Measurements from ENCODE around the gene SLC1A7. TPM values are rescaled to one million over a fixed set of nuclear protein-coding genes. Genes with fewer than 3 reads are reported as not detected.

The SLC1A7 gene
- total and polyA plus RNA-seq, 2 experiments from 2014 or later: not detected

DNA sequence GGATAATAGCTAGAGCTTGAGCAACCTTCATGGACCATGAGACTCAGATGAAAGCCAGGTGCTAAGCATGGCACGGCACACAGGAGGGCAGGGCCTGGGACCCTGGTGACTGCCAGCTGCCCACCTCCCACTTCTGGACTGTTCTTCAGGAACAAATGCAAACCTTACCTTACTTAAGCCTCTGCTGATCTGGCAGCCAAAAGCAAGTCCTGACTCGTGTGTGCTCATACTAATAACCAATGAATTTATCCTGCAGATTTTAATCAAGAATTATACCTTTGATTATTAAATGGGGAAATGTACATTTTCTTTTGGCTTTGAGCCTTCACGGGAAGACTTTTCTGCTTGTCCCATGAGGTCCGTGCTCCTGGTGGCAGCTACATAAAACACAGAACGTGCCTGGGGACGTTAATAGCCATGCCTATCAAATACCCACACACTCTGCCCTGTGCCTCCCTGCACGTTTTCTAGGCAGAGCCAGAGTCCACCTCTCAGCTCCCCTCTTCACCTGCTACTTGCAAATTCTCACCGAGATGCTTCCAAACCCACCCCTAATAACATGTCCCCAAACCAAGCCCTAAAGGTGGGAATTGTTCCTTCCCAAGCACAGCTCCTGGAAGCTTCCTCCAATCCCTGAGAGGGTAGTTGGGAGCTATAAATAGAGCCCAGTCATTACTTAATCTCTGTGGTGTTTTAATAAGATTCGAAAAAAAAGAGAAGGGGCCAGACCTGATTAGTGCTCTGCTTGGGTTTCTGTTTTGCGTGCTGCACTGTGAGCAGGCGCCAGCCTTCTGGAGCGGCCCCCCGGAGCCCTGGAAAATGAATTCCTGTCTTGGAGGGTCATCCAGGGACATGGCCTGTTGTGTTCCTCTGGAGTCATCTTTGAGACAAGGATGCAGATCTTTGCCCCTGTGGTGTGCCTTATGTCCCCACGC is 33.5 kb downstream of the SLC1A7 start:
- Mint-ChIP-seq H3K36me3 (ENCODE audit: low read depth) (no peaks in the 10 kb centered on the region; the same call in 2 of the 3 replicates), H3K27me3 (ENCODE audit: insufficient read depth, low read depth, poor library complexity) (peaks cover 9% of the 10 kb centered on the region), H3K9me3 (0 out of 3 replicates have a peak, but pooled peaks cover 5% of the 10 kb centered on the region), H3K27ac (no peak overlapping the region), H3K4me3 (no peak overlapping the region), H3K4me1 (peaks cover 18% of the 10 kb centered on the region)
- Histone ChIP-seq H3K4me1 (ENCODE audit: insufficient read depth) (peaks cover 9% of the 10 kb centered on the region), H2AFZ (no peak overlapping the region), H3K27ac (ENCODE audit: low read depth) (no peak overlapping the region), H3F3A (replicated peaks; ENCODE audit: low read depth) (no peaks in the 10 kb centered on the region), H3K36me3 (ENCODE audit: insufficient read depth) (no peaks in the 10 kb centered on the region), H3K27me3 (ENCODE audit: insufficient read depth) (no peaks in the 10 kb centered on the region), H4K20me1 (replicated peaks; ENCODE audit: insufficient read depth) (no peaks in the 10 kb centered on the region), H3K4me3 (no peak overlapping the region), H3K4me2 (0 out of 2 replicates have a peak overlapping the region, but pooled peaks have one; percentile 23), H3K9me2 (ENCODE audit: insufficient read depth) (no peaks in the 10 kb centered on the region), H3K79me2 (replicated peaks; ENCODE audit: insufficient read depth) (no peaks in the 10 kb centered on the region)
- ATAC-seq (no peak), DNase-seq (ENCODE audit: low spot score) (no peak)
- no peak for TF ChIP-seq CREB1 (CRISPR knock-in tag; IDR thresholded peaks at IDR 0.05; ENCODE audit: low read depth)
- TF ChIP-seq, protein P1, sequence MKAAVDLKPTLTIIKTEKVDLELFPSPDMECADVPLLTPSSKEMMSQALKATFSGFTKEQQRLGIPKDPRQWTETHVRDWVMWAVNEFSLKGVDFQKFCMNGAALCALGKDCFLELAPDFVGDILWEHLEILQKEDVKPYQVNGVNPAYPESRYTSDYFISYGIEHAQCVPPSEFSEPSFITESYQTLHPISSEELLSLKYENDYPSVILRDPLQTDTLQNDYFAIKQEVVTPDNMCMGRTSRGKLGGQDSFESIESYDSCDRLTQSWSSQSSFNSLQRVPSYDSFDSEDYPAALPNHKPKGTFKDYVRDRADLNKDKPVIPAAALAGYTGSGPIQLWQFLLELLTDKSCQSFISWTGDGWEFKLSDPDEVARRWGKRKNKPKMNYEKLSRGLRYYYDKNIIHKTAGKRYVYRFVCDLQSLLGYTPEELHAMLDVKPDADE (IDR thresholded peaks at IDR 0.05): no peak
- no peak for TF ChIP-seq STAT1 (IDR thresholded peaks at IDR 0.05; ENCODE audit: unreplicated experiment)
- no peak for TF ChIP-seq ZNF114 (CRISPR knock-in tag; IDR thresholded peaks at IDR 0.05)
- TF ChIP-seq JUNB (IDR thresholded peaks at IDR 0.05; ENCODE audit: unreplicated experiment): no peak
- TF ChIP-seq, protein P2, sequence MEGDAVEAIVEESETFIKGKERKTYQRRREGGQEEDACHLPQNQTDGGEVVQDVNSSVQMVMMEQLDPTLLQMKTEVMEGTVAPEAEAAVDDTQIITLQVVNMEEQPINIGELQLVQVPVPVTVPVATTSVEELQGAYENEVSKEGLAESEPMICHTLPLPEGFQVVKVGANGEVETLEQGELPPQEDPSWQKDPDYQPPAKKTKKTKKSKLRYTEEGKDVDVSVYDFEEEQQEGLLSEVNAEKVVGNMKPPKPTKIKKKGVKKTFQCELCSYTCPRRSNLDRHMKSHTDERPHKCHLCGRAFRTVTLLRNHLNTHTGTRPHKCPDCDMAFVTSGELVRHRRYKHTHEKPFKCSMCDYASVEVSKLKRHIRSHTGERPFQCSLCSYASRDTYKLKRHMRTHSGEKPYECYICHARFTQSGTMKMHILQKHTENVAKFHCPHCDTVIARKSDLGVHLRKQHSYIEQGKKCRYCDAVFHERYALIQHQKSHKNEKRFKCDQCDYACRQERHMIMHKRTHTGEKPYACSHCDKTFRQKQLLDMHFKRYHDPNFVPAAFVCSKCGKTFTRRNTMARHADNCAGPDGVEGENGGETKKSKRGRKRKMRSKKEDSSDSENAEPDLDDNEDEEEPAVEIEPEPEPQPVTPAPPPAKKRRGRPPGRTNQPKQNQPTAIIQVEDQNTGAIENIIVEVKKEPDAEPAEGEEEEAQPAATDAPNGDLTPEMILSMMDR (conservative IDR thresholded peaks at IDR 0.05; ENCODE audit: low read depth in 2 of 2): no peak
- no peak for TF ChIP-seq EZH2phosphoT487 (IDR thresholded peaks at IDR 0.05; ENCODE audit: unreplicated experiment)
- TF ChIP-seq NANOG (IDR thresholded peaks at IDR 0.05; ENCODE audit: borderline replicate concordance): no peak
- no peak for TF ChIP-seq ZNF331 (CRISPR knock-in tag; IDR thresholded peaks at IDR 0.05; ENCODE audit: low read depth)

DNA sequence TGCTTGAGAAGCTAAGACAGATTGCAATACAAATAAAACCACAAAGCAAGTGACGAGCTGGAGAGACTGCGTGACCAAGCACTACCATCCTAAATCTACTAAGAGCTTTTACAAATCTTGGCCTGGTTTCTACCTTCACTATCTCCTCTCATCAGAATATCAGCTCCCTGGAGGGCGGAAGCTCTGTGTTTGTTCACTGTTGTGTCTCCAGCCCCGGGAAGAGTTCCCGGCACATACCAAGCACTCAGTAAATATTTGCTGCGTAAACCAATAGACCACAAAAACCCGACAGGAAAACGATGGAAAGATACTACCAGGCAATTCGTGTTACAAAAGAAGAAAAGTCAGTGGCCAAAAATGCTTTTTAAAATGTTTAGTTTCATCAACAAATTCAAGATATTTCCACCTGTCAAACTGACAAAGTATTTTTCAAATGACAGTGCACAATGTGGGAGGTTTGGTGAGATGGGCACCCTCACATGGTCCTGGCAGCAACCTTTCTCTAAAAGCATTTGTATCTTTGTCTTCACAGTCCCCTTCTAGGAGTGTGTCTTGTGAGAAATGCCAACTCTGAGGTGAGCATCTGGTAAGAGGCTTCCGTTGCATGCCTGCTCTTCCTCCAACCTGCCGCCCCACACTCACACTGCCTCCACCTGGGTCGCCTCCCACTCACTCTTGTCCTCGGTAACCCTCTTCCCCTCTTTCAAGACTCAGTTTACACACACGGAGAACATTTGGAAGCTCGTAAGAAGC is 34.7 kb downstream of the SLC1A7 start:
- no peaks in the 10 kb centered on the region for H3F3A ChIP-seq (replicated peaks; ENCODE audit: low read depth)
- ATAC-seq: no peak; the same call in 2 of the 3 replicates
- Mint-ChIP-seq H3K27me3 (ENCODE audit: insufficient read depth, low read depth, poor library complexity) (peaks cover 10% of the 10 kb centered on the region), H3K4me3 (no peak overlapping the region), H3K4me1 (peaks cover 18% of the 10 kb centered on the region), H3K36me3 (ENCODE audit: low read depth) (no peaks in the 10 kb centered on the region; the same call in 2 of the 3 replicates), H3K9me3 (0 out of 3 replicates have a peak, but pooled peaks cover 5% of the 10 kb centered on the region), H3K27ac (no peak overlapping the region)
- DNase-seq (ENCODE audit: low spot score): no peak
- peak overlapping the region; percentile 6; the same call in 1 of the 2 replicates for H3K27ac ChIP-seq (ENCODE audit: low read depth)
- peaks cover 9% of the 10 kb centered on the region for H3K4me1 ChIP-seq (ENCODE audit: insufficient read depth)
- H3K27me3 ChIP-seq (ENCODE audit: insufficient read depth): no peaks in the 10 kb centered on the region
- H3K4me2 ChIP-seq: 0 out of 2 replicates have a peak overlapping the region, but pooled peaks have one; percentile 23
- peak overlapping the region; percentile 84; the same call in 1 of the 2 replicates for H2AFZ ChIP-seq
- no peaks in the 10 kb centered on the region for H3K9me2 ChIP-seq (ENCODE audit: insufficient read depth)
- H3K79me2 ChIP-seq (replicated peaks; ENCODE audit: insufficient read depth): no peaks in the 10 kb centered on the region
- no peak overlapping the region for H3K4me3 ChIP-seq
- H3K36me3 ChIP-seq (ENCODE audit: insufficient read depth): no peaks in the 10 kb centered on the region
- H4K20me1 ChIP-seq (replicated peaks; ENCODE audit: insufficient read depth): no peaks in the 10 kb centered on the region
- TF ChIP-seq ZNF114 (CRISPR knock-in tag; IDR thresholded peaks at IDR 0.05): no peak
- TF ChIP-seq, protein P3, sequence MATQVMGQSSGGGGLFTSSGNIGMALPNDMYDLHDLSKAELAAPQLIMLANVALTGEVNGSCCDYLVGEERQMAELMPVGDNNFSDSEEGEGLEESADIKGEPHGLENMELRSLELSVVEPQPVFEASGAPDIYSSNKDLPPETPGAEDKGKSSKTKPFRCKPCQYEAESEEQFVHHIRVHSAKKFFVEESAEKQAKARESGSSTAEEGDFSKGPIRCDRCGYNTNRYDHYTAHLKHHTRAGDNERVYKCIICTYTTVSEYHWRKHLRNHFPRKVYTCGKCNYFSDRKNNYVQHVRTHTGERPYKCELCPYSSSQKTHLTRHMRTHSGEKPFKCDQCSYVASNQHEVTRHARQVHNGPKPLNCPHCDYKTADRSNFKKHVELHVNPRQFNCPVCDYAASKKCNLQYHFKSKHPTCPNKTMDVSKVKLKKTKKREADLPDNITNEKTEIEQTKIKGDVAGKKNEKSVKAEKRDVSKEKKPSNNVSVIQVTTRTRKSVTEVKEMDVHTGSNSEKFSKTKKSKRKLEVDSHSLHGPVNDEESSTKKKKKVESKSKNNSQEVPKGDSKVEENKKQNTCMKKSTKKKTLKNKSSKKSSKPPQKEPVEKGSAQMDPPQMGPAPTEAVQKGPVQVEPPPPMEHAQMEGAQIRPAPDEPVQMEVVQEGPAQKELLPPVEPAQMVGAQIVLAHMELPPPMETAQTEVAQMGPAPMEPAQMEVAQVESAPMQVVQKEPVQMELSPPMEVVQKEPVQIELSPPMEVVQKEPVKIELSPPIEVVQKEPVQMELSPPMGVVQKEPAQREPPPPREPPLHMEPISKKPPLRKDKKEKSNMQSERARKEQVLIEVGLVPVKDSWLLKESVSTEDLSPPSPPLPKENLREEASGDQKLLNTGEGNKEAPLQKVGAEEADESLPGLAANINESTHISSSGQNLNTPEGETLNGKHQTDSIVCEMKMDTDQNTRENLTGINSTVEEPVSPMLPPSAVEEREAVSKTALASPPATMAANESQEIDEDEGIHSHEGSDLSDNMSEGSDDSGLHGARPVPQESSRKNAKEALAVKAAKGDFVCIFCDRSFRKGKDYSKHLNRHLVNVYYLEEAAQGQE (IDR thresholded peaks at IDR 0.05; ENCODE audit: unreplicated experiment): no peak
- TF ChIP-seq, protein P1 (IDR thresholded peaks at IDR 0.05): no peak
